ENCODE measurements around the gene PNP. TPM values are rescaled to one million over a fixed set of nuclear protein-coding genes. Genes with fewer than 3 reads are reported as not detected.
"Not testable (repeated sequence)": the region's sequence is repeated elsewhere in the genome, so short reads cannot be mapped to it uniquely, and the experiment has no call there.

The PNP gene
- total RNA-seq, 1 donor from 2014 or later, result 17.4 TPM

- intact Hi-C loops (cut with DNase I), result no loop called here
- no peak for DNase-seq (ENCODE audit: low spot score)
These were observed 17.6 kb downstream of the PNP start for GRCh38 chr14:20486684-20487395.

DNA sequence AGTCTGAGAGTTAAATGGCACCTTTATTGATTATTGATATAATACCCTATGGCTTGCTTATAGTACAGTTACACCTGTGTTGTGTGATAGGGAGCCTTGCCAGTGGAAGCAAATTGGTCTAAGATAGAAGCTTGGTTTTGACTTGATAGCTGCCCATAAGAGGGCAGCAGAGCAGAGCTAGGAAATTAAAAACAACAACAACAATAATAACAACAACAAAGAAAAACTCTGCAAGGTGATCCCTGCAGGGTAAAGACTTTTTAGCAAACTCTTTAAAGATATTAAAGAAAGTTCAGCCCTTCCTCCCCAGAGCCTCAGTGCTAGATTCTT, 18.2 kb downstream of the PNP start:
- intact Hi-C loops (cut with DNase I), result no loop called here
- DNase-seq (ENCODE audit: low spot score), result no peak

GRCh38 chr14:20489093-20489994, 20.1 kb downstream of the PNP start:
- DNase-seq (ENCODE audit: low spot score), result no peak
- intact Hi-C loops (cut with DNase I), result no loop called here

GRCh38 chr14:20490563-20490962, 21.4 kb downstream of the PNP start:
- no peak for DNase-seq (ENCODE audit: low spot score)
- intact Hi-C loops (cut with DNase I), result no loop called here

DNA sequence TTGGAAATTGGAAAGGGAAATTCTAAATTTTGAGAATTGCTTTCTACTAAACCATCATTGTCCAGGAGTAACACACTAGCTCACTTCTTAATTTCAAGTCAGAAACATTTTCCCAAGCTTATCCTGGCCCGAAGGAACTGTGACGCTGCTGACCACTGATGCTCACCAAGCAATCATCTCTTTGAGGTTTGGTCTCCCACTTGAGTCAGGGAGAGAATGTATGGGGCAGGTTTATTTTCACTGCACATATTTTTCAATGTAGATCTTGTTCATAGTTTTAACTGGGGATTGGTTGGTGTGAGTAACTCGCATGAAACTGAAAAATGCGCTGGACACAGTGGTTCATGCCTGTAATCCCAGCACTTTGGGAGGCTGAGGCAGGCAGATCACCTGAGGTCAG, 23.3 kb downstream of the PNP start:
- DNase-seq (ENCODE audit: low spot score), result no peak
- intact Hi-C loops (cut with DNase I), result no loop called here

- no peak for DNase-seq (ENCODE audit: low spot score)
- intact Hi-C loops (cut with DNase I), result no loop called here
These were observed 24.4 kb downstream of the PNP start for GRCh38 chr14:20493634-20494033.

DNA sequence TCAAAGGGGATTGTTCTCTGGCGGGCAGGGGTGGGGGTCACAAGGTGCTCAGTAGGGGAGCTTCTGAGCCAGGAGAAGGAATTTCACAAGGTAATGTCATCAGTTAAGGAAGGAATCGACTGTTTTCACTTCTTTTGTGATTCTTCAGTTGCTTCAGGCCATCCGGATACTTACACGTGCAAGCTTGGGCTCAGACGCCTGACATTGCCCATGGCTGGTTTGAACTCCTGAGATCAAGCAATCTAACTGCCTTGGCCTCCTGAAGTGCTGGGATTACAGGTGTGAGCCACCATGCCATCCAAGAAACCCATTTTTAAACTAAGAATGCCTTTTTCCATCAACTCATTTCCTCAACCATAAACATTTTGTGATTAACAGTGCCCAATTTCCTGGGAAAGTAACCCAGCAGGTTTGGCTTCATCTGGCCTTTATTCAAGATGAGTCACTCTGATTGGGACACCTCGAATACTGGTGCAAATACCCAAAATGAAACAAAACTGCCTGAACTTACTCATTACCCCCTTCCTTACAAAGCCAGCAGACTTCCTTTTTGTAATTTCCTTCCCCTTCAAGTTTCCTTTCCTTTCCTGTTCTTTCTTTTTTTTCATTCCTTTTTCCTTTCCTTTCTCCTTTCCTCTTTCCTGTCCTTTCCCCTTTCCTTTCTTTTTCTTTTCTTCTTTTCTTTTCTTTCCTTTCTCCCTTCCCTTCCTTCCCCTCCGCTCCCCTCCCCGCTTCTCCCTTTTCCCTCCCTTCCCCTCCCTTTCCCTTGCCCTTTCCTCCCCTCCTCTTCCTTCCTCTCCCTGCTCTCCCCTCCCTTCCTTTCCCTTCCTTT, 25.9 kb downstream of the PNP start:
- intact Hi-C loops (cut with DNase I), result no loop called here
- DNase-seq (ENCODE audit: low spot score), result no peak

DNA sequence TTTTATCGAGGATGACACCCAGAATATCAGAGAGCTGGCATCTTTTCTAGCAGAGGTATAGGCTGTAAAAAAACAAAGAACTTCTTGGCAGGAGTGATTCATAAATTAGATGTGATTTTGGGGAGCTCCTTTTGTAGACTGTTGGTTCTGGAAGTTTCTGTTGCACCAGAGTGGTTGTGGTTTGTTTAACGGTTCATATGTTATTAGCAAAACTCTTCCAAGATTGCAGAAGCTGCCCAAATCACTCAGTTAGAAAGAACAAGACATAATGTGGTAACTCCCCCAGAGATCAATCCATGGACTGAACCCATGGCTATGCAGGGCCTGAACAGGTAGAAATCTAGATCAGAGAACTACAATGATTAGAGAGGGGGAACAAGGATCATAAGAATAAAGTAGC, 29.4 kb downstream of the PNP start:
- DNase-seq (ENCODE audit: low spot score), result no peak
- intact Hi-C loops (cut with DNase I), result no loop called here

GRCh38 chr14:20499108-20499507, 29.9 kb downstream of the PNP start:
- DNase-seq (ENCODE audit: low spot score), result no peak
- intact Hi-C loops (cut with DNase I), result no loop called here

DNA sequence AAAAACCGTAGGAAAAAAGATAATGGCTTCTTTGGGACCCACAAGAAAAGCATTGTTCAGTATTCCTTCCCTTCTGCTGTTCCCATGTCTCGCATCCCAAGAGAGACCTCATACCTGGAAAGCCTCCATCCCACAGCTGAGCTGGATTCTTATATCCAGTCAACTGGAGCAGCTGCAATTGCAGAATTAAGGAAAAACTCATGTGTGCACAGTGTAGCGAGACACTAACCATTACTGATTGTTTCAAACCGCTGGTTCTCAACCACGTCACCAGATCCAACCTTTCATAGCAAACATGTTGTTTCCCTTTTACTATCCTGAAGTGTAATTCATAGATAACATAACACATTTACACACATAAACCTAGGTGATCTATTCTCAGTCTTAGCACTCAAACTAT, 30.7 kb downstream of the PNP start:
- DNase-seq (ENCODE audit: low spot score), result no peak
- intact Hi-C loops (cut with DNase I), result no loop called here

GRCh38 chr14:20501346-20501745, 32.1 kb downstream of the PNP start:
- no peak for DNase-seq (ENCODE audit: low spot score)
- intact Hi-C loops (cut with DNase I), result no loop called here

DNA sequence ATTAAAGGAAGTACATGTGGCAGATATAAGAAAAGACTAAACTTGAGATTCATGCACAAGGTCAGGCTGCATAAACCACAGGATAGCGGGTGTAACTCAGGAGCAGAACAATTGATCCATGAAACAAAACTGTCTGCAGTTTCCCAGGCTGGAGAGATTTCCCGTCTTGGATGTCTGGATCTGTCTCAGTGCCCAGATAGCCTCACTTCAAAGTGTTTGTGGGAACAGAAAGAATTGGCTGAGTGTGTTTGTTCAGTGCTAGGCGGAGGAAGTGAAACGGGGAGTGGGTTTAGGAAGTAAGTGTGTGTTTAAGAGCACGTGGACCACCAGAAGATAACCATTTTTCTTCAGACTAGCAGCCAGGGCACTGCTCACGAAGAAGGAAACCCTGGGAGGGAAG, 34.7 kb downstream of the PNP start:
- intact Hi-C loops (cut with DNase I), result no loop called here

DNA sequence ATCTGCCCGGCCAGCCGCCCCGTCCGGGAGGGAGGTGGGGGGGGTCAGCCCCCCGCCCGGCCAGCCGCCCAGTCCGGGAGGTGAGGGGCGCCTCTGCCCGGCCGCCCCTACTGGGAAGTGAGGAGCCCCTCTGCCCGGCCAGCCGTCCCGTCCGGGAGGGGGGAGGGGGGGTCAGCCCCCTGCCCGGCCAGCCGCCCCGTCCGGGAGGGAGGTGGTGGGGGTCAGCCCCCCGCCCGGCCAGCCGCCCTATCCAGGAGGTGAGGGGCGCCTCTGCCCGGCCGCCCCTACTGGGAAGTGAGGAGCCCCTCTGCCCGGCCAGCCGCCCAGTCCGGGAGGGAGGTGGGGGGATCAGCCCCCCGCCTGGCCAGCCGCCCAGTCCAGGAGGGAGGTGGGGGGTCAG, 37.1 kb downstream of the PNP start:
- intact Hi-C loops (cut with DNase I); DNase-seq (ENCODE audit: low spot score): not testable (repeated sequence)

More for the DNA sequence above, 34.7 kb downstream of the PNP start:
- DNase-seq (ENCODE audit: low spot score), result no peak

- DNase-seq (ENCODE audit: low spot score); intact Hi-C loops (cut with DNase I): not testable (repeated sequence)
These were observed 37.5 kb downstream of the PNP start for GRCh38 chr14:20506752-20507151.

DNA sequence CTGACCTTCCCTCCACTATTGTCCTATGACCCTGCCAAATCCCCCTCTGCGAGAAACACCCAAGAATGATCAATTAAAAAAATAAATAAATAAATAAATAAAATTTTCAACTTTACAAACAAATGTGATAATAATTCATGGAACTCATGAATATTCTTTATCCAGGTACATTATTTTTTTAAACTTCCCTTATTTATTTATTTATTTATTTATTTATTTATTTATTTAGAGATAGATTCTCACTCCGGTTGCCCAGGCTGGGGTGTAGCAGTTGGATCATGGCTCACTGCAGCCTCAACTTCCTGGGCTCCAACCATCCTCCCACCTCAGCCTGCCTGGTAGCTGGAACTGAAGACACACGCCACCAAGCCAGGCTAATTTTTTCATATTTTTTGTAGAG, 38.3 kb downstream of the PNP start:
- DNase-seq (ENCODE audit: low spot score); intact Hi-C loops (cut with DNase I): not testable (repeated sequence)

DNA sequence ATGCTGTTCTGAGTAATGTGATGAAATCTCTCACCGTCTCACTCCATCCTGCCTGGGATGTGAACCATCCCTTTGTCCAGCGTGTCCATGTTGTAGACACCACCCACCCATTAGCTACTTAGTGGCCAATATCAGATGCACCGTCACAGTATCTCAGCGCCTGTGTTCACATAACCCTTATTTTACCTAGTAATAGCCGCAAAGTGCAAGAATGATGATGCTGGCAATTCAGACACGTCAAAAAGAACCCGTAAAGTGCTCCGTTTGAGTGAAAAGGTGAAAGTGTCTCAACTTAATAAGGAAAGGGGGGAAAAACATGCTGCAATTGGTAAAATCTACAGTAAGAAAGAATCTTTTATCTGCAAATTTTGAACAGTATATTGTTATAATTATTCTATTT, 39.2 kb downstream of the PNP start:
- DNase-seq (ENCODE audit: low spot score), result no peak
- intact Hi-C loops (cut with DNase I), result no loop called here

DNA sequence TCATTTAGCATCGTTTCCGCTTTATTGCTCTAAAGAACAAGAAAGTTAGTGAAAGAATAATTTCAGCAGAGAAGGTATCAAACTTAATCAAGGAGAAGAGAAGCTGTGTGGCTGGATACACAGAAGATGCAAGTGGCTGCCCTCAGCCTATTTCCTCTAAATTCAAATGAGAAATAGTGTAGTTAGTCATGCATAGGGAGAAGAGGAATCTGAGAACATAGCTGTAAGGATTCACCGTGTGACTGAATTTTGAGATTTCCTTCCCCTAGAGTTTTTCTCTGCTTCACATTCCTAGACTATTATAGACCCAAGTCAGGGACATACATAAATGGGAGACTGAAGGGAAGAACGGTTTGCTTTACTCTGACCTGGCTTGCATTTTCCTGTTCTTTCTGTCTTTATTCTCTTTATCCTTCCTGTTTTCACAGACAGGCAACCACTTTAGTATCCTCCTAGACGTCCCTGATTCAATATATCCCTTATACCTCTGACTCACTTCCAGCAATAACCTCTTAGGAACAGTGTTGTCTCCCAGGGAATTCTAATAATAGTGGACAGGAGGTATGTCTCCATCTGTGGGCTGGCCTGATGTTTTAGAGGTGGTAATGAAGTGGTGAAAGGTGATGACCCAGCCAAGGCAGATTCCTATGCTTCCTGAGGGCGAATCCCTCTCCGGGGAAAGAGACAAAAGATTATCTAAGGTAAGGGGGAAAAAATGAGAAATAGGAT, 43.1 kb downstream of the PNP start:
- intact Hi-C loops (cut with DNase I), result no loop called here
- DNase-seq (ENCODE audit: low spot score), result no peak

GRCh38 chr14:20515846-20516245, 46.6 kb downstream of the PNP start:
- intact Hi-C loops (cut with DNase I), result no loop called here
- no peak for DNase-seq (ENCODE audit: low spot score)

- intact Hi-C loops (cut with DNase I), result no loop called here
- DNase-seq (ENCODE audit: low spot score), result no peak
These were observed 47.7 kb downstream of the PNP start for GRCh38 chr14:20516921-20517320.

- DNase-seq (ENCODE audit: low spot score), result no peak
- intact Hi-C loops (cut with DNase I), result no loop called here
These were observed 53.1 kb downstream of the PNP start for GRCh38 chr14:20522332-20522731.

Measured in cardiac septum (tissue), 1 donor.